NCI-H2081 (cell line): ENCODE measurements around the gene ZFHX3.

Experiments used
- DNase-seq, 2 experiments: peaks; one replicate each; lab custom pipeline; 2025; lab: John Stamatoyannopoulos, UW

Gene ZFHX3

GRCh38 chr16:72752004-72752695, 295.8 kb downstream of the ZFHX3 start:
- DNase-seq, result no peak

GRCh38 chr16:72751076-72751475, 296.9 kb downstream of the ZFHX3 start:
- peak in 1 of 2 experiments; percentile 13 for DNase-seq

GRCh38 chr16:72749091-72749490, 298.8 kb downstream of the ZFHX3 start:
- DNase-seq, result no peak

- DNase-seq, result no peak
These were observed 303.7 kb downstream of the ZFHX3 start for GRCh38 chr16:72744076-72744793.

GRCh38 chr16:72743011-72743761, 304.7 kb downstream of the ZFHX3 start:
- DNase-seq, result no peak

- no peak for DNase-seq
These were observed 307.6 kb downstream of the ZFHX3 start for GRCh38 chr16:72740347-72740746.

- DNase-seq, result no peak
These were observed 308.4 kb downstream of the ZFHX3 start for GRCh38 chr16:72739577-72739976.

GRCh38 chr16:72736074-72736473, 311.9 kb downstream of the ZFHX3 start:
- DNase-seq, result no peak
